ENCODE data around the gene LRRC10B.
A peak's percentile ranks its signal among the peaks of the same experiment; 100 is the strongest.

The LRRC10B gene

DNA sequence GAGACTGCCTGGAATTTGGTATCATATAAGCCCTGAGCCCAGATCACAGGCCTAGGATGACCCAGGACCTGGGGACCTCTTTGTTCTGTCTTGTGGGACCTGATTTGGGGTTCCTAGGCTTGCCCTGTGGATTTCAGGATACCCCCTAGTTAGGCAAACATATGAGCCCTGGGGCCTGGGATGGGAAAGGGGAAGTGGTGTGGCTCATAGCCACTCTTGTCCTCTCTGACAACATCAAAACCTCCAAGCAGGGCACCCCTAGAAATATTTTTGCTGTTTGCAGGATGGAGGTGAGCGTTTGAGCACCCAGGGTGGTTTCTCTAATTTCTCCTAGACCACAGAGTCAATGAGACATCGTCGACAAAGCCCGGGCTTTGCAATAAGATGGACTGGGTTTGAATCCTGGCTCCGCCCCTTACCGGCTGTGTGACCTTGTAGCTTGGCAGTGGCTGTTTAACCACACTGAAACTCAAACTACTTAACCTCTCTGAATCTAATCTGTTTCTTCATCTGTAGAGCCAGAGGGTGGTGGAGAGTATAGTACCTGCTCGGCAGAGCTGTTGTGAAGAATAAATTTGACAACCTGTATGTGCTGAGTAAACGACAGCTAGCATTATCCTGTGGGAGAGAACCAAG lies 5.3 kb upstream of the LRRC10B start:
- peak overlapping the region; percentile 9; the same call in 1 of the 2 replicates for H3K4me3 ChIP-seq (ENCODE audit: low read length)
- peak; percentile 68 for DNase-seq (ENCODE audit: low read depth, low spot score)

- no peak for DNase-seq (ENCODE audit: low read depth, low spot score)
- no peak overlapping the region for H3K4me3 ChIP-seq (ENCODE audit: low read length)
Observed at GRCh38 chr11:61505106-61505505, 3.4 kb upstream of the LRRC10B start.

GRCh38 chr11:61505640-61506155 lies 2.9 kb upstream of the LRRC10B start:
- no peak for DNase-seq (ENCODE audit: low read depth, low spot score)
- no peak overlapping the region for H3K4me3 ChIP-seq (ENCODE audit: low read length)

DNA sequence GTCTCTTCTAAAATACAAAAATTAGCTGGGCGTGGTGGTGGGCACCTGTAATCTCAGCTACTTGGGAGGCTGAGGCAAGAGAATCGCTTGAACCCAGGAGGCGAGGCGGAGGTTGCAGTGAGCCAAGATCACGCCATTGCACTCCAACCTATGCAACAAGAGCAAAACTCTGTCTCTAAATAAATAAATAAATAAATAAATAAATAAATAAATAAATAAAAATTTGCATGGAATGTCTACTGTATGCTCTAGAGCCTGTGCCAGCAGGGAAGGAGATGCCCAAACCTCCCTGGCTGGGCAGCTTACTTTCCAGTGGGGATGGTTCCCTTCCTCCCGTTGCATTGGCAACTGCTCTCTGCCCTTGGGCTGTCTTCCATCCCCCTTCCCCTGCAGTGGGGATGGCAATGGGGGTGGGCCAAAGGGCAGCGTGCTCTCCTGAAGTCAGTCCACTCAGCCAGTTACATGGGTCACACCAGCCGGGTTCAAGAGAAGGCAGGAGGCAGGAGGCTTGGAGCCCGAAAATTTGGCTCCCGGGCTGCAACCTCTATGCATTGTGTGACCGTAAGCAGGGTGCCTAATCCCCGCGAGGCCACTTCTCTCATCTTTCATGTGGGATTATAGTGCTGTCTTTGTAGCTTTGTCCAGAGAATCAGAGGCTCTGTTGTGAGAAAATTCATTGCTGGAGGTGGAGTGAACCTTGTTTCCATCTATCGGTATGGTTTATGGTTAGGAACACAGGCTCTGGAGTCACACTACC lies 1.4 kb upstream of the LRRC10B start:
- H3K4me3 ChIP-seq (ENCODE audit: low read length): no peak overlapping the region
- DNase-seq (ENCODE audit: low read depth, low spot score): no peak

DNA sequence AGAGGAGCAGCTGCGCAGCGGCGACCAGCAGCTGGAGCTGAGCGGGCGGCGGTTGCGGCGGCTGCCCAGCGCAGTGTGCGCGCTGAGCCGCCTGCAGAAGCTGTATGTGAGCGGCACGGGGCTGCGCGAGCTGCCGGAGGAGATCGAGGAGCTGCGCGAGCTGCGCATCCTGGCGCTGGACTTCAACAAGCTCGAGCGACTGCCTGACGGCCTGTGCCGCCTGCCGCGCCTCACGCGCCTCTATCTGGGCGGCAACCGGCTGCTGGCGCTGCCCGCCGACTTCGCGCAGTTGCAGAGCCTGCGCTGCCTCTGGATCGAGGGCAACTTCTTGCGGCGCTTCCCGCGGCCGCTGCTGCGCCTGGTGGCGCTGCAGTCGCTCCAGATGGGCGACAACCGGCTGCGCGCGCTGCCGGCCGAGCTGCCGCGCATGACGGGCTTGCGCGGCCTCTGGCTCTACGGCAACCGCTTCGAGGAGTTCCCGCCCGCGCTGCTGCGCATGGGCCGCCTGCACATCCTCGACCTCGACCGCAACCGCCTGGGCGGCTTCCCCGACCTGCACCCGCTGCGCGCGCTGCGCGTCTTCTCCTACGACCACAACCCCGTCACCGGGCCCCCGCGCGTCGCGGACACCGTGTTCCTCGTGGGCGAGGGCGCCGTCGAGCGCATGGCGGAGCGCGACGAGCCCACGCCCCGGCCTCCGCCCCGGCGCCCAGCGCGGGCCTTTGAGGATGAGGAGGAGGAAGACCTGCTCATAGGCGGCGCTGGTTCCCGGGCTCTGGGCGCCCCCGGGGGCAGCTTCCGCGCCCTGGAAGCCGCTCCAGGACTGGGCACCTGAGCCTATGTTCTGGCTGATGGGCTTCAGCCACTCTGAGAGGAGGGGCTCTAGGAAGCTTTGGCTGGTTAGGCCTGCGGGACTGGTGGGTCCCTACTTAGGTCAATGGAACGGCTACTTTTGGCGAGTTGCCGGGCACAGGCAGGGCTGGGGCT lies 787 bp downstream of the LRRC10B start:
- H3K4me3 ChIP-seq (ENCODE audit: low read length): peak overlapping the region; percentile 51
- DNase-seq (ENCODE audit: low read depth, low spot score): peak; percentile 86

DNA sequence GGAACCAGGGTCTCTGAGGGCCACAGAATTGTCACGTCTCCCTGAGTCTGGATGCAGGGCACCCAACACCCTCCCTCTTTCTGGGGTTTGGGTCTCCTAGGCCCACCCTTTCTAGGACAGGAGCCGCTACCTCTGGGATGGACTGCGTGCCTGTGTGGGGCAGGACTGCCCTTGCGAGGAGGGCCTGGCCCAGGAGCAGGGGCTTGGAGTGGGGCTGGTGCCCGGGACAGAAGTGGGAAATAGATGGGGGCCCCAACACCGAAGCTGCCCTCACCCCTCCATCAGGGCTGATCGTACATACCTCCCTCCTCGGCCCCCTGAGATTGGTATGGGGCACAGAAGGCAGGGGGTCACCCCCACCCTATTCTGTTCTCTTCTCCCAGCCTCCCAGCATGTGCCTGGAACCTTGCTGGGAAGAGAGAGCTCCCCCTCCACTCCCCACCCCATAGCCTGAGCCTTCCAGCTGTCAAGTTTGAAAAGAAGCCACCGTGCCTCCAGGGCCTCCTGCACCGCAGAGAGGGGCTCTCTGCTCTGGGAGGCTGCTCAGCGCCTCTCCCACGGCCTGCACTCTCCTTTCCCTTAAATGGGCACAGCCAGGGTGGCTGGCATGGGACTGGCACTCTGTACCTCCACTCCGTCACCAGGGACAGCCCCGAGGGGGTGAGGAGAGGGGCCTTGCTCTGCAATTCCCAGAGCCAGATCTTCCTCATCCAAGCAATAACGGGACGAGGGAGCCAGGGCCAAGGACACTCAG lies 1.8 kb downstream of the LRRC10B start:
- no peak overlapping the region for H3K4me3 ChIP-seq (ENCODE audit: low read length)
- no peak for DNase-seq (ENCODE audit: low read depth, low spot score)

DNA sequence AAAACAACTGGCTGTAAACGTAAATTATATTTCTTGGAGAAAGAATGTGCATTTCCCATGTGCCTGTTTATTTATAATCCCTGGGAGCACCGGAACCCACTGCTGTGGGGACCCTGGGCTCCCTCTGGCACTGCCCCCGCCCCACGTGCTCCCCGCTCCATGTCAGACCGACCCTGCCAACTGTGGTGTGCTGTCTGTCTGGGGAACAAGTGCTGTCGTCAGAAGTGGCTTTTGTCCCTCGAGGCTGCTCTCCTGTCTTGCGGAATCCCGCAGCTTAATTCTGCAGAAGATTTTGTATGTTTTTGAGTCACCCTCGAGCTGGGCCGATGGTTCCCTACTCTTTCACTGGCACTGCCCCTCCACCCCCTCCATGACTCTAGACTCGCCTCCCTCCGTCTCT lies 2.4 kb downstream of the LRRC10B start:
- no peak overlapping the region for H3K4me3 ChIP-seq (ENCODE audit: low read length)
- DNase-seq (ENCODE audit: low read depth, low spot score): no peak

DNA sequence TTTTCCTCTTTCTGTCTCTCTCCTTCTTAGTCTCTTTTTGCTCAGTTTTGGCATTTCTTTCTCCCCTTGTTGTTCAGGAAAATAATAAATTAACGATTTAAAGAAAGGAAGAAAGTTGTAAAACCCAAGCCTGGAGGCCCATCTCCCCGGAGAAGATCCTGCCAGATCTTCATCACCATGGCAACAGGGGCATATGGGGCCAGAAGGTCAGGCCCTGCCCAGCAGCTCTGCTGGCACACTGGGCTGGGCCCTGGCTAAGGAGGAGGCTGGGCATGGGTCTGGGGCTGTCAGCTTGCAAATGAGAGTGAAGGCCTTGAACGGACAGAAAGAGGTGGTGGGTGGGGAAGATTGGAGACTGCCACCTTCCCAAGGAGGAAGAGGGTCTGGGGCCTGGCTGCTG lies 2.8 kb downstream of the LRRC10B start:
- DNase-seq (ENCODE audit: low read depth, low spot score): no peak
- no peak overlapping the region for H3K4me3 ChIP-seq (ENCODE audit: low read length)

- no peak overlapping the region for H3K4me3 ChIP-seq (ENCODE audit: low read length)
- no peak for DNase-seq (ENCODE audit: low read depth, low spot score)
Observed at GRCh38 chr11:61512435-61512834, 3.9 kb downstream of the LRRC10B start.

DNA sequence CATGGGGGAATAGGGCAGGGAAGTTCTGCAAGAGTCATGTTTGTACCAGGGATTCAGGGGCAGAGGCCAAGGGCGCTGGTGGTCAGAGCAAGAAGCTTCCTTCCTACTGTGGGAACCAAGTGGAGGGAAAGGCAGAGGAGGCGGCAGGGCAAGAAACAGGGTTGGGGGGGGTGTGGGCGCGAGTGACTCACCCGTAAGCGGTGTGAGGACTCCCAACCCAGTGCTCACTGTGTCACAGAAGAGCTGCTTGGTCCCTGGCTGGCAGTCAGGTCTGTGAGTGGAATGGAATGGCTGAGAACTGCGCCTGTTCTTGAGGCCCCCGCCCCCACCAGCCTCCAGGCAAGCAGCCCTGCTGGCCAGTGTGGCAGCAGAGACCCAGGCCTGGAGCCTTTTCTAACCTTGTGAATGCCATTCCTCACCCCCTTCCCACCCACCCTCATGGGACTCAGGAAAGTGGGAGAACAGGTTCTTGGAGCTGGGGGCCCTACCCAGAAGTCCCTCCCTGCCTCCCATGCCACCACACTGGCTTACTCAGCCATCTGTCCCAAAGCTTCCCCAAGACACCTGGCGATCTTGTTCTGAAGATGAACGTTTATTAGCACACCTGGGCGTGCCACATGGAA lies 4.7 kb downstream of the LRRC10B start:
- DNase-seq (ENCODE audit: low read depth, low spot score): no peak
- H3K4me3 ChIP-seq (ENCODE audit: low read length): no peak overlapping the region

GRCh38 chr11:61514050-61514917 lies 5.7 kb downstream of the LRRC10B start:
- no peak overlapping the region for H3K4me3 ChIP-seq (ENCODE audit: low read length)
- DNase-seq (ENCODE audit: low read depth, low spot score): peak; percentile 51

- H3K4me3 ChIP-seq (ENCODE audit: low read length): no peak overlapping the region
- no peak for DNase-seq (ENCODE audit: low read depth, low spot score)
Observed at GRCh38 chr11:61515686-61516085, 7.1 kb downstream of the LRRC10B start.

GRCh38 chr11:61516191-61516590 lies 7.6 kb downstream of the LRRC10B start:
- peak overlapping the region; percentile 28 for H3K4me3 ChIP-seq (ENCODE audit: low read length)
- DNase-seq (ENCODE audit: low read depth, low spot score): peak; percentile 22

DNA sequence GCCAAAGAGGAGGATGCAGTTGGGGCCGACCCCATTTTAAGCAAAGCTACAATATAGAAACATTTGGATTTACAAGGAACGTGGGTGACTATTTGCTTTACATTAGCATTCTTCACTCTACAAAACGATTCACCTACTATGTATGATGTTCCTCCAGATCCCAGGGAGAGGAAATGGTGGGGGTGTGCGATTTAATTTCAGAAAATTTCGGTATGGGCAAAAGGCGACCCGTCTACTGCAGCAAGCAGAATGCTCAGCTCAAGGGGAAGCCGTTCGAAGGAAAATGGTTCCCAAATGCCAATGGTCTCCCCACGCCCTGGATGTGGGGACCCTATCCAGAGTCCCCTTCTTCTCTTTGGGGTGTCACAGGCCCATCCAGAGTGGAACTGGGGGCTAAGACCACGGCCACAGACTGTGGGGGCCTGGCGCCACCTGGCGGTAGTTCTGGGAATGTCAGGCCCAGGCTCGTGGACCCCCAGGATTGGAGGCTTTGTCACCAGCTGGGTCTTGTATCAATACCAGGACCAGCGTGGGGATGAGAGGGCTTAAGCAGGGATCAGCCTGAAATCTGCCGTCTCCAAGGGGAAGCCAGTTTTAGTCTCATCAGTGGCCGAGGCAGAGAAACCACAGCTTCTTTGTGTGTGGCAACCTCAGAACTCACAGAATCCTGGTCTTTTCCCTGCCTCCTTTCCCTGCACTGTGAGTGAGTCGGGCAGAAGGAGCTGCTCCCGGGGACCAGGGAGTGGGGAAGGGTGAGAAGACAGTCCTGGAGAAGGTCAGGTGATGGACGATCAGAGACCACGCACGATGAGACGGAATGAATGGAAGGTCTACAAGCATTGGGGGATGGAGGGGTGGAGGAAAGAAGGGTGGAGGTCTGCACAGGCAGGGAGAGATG lies 8.4 kb downstream of the LRRC10B start:
- H3K4me3 ChIP-seq (ENCODE audit: low read length): peak overlapping the region; percentile 28

DNA sequence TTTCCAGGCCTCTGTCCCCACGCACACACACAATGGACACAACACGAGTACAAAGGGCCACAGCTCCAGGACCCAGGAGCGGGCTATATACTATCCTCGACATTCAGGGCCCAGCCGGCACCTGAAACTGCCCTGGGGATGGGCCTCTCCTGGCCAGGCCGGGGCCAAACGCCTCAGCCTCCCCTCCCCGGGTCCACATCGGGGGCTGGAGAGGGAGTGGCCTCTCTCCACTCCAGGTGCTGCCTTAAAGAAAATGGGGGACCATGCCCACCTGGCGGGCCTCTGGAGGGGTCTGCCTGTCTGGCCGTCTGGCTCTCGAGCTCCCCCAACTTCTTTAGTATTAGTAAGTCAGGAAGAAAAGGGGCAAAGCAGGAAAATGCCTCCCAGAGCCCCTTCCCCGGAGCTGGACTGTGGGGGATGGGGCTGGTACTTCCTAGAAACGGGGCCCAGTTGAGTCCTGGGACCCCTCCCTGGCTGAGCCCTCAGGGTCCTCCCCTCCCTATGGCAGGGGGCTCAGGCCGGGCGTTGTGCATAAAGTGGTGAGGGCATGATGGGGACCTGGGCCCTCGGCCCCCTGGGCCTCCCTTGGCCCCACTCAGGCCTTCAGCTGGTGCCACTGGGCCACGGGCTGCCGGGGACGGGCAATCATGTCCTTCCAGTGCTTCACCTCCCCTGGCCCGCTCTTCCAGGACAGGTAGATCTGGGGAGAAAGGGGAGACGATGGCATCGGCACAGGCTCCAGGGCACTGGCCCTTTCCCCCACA lies 9.7 kb downstream of the LRRC10B start:
- H3K4me3 ChIP-seq (ENCODE audit: low read length): no peak overlapping the region
- no peak for DNase-seq (ENCODE audit: low read depth, low spot score)

More for the DNA sequence above, 8.4 kb downstream of the LRRC10B start:
- peak; percentile 20 for DNase-seq (ENCODE audit: low read depth, low spot score)

- DNase-seq (ENCODE audit: low read depth, low spot score): no peak
- H3K4me3 ChIP-seq (ENCODE audit: low read length): no peak overlapping the region
Observed at GRCh38 chr11:61522881-61523280, 14.3 kb downstream of the LRRC10B start.

All from Jurkat, Clone E6-1 (cell line).